Ishikawa (cell line): ENCODE results near the gene DOCK1.

ENCODE experiments used
- CEBPB ChIP-seq: IDR thresholded peaks from 2 replicates; pipeline ENCODE4 v1.6.1; 2012
- CREB1 ChIP-seq: IDR thresholded peaks from 2 replicates; pipeline ENCODE4 v1.6.1; 2012; ENCODE audit warnings: low read depth
- EGR1 ChIP-seq: IDR thresholded peaks from 2 replicates; pipeline ENCODE4 v1.6.1; 2012
- EP300 ChIP-seq: IDR thresholded peaks from 2 replicates; pipeline ENCODE4 v1.6.1; 2012; ENCODE audit warnings: borderline replicate concordance
- FOXM1 ChIP-seq: IDR thresholded peaks from 2 replicates; pipeline ENCODE4 v1.6.1; 2012; ENCODE audit warnings: low read depth, borderline replicate concordance
- NFIC ChIP-seq: IDR thresholded peaks from 2 replicates; pipeline ENCODE4 v1.6.1; 2012
- RAD21 ChIP-seq: IDR thresholded peaks from 2 replicates; pipeline ENCODE4 v1.6.1; 2012; ENCODE audit warnings: low read depth
- TAF1 ChIP-seq: IDR thresholded peaks from 2 replicates; pipeline ENCODE4 v1.6.1; 2012; ENCODE audit warnings: low read depth, mild to moderate bottlenecking
- TCF12 ChIP-seq: IDR thresholded peaks from 2 replicates; pipeline ENCODE4 v1.6.1; 2012; ENCODE audit warnings: low read depth
- TEAD4 ChIP-seq: IDR thresholded peaks from 2 replicates; pipeline ENCODE4 v1.6.1; 2012
- YY1 ChIP-seq: IDR thresholded peaks from 2 replicates; pipeline ENCODE4 v1.6.1; 2012; ENCODE audit warnings: low read depth
- ZBTB7A ChIP-seq: IDR thresholded peaks from 2 replicates; pipeline ENCODE4 v1.6.1; 2012; ENCODE audit warnings: low read depth
- TF ChIP-seq, protein P1 (sequence below): IDR thresholded peaks from 2 replicates; pipeline ENCODE4 v1.6.1; 2012; ENCODE audit warnings: low read depth, mild to moderate bottlenecking
- TF ChIP-seq, protein P2 (sequence below): IDR thresholded peaks from 2 replicates; pipeline ENCODE4 v1.6.1; 2012
- TF ChIP-seq, protein P3 (sequence below): IDR thresholded peaks from 2 replicates; pipeline ENCODE4 v1.6.1; 2012

Gene DOCK1

DNA sequence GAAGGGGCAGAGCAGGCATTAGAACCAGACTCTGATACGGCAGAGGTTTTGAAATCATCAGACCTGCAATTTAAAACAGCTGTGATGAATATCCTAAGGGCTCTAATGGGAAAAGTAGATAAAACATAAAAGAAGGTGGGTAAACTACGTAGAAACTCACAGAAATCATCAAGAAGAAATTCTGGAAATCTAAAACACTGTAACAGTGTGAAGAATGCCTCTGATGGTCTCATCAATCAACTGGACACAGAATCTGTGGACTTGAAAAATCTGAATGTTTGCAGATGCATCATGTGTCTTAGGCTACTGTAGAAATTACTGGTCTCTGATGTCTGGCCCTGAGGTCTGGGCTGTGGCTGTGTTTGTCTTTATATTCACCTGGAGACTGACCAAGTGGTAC lies 470.8 kb downstream of the DOCK1 start:
- TF ChIP-seq, protein P1, sequence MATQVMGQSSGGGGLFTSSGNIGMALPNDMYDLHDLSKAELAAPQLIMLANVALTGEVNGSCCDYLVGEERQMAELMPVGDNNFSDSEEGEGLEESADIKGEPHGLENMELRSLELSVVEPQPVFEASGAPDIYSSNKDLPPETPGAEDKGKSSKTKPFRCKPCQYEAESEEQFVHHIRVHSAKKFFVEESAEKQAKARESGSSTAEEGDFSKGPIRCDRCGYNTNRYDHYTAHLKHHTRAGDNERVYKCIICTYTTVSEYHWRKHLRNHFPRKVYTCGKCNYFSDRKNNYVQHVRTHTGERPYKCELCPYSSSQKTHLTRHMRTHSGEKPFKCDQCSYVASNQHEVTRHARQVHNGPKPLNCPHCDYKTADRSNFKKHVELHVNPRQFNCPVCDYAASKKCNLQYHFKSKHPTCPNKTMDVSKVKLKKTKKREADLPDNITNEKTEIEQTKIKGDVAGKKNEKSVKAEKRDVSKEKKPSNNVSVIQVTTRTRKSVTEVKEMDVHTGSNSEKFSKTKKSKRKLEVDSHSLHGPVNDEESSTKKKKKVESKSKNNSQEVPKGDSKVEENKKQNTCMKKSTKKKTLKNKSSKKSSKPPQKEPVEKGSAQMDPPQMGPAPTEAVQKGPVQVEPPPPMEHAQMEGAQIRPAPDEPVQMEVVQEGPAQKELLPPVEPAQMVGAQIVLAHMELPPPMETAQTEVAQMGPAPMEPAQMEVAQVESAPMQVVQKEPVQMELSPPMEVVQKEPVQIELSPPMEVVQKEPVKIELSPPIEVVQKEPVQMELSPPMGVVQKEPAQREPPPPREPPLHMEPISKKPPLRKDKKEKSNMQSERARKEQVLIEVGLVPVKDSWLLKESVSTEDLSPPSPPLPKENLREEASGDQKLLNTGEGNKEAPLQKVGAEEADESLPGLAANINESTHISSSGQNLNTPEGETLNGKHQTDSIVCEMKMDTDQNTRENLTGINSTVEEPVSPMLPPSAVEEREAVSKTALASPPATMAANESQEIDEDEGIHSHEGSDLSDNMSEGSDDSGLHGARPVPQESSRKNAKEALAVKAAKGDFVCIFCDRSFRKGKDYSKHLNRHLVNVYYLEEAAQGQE = no peak
- TF ChIP-seq EP300 (no peak), NFIC (no peak), YY1 (no peak), CREB1 (no peak), CEBPB (no peak), TCF12 (no peak), ZBTB7A (no peak), TAF1 (no peak), TEAD4 (no peak), EGR1 (no peak), RAD21 (no peak), FOXM1 (no peak)
- TF ChIP-seq, protein P2, sequence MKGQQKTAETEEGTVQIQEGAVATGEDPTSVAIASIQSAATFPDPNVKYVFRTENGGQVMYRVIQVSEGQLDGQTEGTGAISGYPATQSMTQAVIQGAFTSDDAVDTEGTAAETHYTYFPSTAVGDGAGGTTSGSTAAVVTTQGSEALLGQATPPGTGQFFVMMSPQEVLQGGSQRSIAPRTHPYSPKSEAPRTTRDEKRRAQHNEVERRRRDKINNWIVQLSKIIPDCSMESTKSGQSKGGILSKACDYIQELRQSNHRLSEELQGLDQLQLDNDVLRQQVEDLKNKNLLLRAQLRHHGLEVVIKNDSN = no peak
- TF ChIP-seq, protein P3, sequence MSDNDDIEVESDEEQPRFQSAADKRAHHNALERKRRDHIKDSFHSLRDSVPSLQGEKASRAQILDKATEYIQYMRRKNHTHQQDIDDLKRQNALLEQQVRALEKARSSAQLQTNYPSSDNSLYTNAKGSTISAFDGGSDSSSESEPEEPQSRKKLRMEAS = no peak

DNA sequence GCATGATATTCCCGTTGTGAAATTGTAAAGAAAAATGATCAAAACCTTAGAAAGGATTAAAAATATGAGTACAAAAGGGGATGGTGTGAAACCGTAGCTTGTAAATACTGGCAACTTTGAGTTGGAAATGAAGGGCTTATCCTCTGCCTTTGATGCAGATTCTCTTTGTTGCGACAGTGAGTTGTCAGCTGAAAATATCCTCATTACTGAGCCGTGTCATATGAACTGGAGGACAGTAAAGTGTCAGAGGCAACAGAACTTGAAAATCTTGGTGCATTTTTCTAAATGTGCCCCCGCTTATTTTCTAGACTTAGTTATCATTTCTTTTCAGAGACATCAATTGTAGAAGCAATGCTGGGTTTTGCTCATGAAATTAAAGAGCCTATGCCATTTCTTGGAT lies 473.4 kb downstream of the DOCK1 start:
- TF ChIP-seq CREB1 = no peak
- no peak for TF ChIP-seq TEAD4
- TF ChIP-seq, protein P3 = no peak
- TF ChIP-seq, protein P1 = no peak
- TF ChIP-seq TAF1 = no peak
- no peak for TF ChIP-seq YY1
- no peak for TF ChIP-seq EP300
- no peak for TF ChIP-seq NFIC

DNA sequence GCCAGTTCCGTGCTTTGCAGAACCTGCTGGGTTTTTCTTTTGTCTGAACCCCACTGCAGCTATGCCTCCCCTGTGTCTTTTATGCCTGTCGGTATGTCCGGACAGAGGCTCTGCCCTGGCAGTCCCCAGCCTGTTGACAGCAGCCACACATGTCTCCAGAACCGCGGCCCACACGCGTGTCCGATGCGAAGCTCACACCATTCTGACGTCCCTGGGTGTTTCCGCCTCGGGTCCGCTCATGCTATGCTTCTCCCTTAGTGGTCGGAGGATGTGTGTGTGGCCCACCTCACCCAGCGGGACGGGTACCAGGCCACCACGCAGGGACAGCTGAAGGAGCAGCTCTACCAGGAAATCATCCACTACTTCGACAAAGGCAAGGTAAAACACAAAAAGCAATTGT lies 479.3 kb downstream of the DOCK1 start:
- no peak for TF ChIP-seq EP300
- TF ChIP-seq YY1 = no peak
- TF ChIP-seq TEAD4 = no peak
- TF ChIP-seq, protein P3 = no peak
- no peak for TF ChIP-seq CREB1
- no peak for TF ChIP-seq ZBTB7A
- no peak for TF ChIP-seq TAF1
- no peak for TF ChIP-seq TCF12
- no peak for TF ChIP-seq RAD21
- no peak for TF ChIP-seq FOXM1
- no peak for TF ChIP-seq NFIC
- TF ChIP-seq, protein P2 = no peak
- no peak for TF ChIP-seq EGR1
- TF ChIP-seq, protein P1 = no peak
- no peak for TF ChIP-seq CEBPB

DNA sequence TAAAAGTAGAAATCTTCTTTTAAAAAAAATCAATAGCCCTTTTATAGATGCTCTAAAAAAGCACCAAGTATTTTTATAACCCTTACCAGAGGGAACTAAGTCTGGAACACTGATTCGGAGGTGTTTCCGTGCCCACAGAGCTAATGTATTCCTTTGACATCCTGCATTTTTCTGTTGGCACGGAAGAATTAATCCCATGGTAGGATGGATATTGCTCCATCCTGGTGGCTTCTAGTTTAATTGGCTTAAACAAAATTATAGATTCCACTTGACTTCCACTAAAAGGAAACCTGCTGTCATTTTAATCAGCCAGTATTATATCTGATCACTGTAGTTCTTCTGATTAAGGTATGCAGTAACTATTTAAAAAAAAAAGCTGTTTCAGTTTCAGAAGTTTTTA lies 479.8 kb downstream of the DOCK1 start:
- TF ChIP-seq CEBPB (no peak), TEAD4 (no peak), EP300 (no peak), TAF1 (no peak), YY1 (no peak)
- TF ChIP-seq, protein P3 = no peak
- TF ChIP-seq, protein P1 = no peak
- TF ChIP-seq, protein P2 = no peak
